A172 (cell line): ENCODE results near the gene GRAP. TPM values are rescaled to one million over a fixed set of nuclear protein-coding genes. Genes with fewer than 3 reads are reported as not detected.

Source experiments
- DNase-seq: peaks from one replicate; pipeline ENCODE4 v3.0.0-alpha.2; 2015; ENCODE audit warnings: low spot score
- total RNA-seq: library from RNA; depleted of rRNA; stranded (reverse); fragments of >200 nt; shearing (Covaris generic); gene quantifications from 2 replicates; pipeline ENCODE4 v1.2.3, GENCODE V29; 2014; rRNA removed

GRAP gene
- total RNA-seq, 1 experiment from 2014 or later: not detected

DNA sequence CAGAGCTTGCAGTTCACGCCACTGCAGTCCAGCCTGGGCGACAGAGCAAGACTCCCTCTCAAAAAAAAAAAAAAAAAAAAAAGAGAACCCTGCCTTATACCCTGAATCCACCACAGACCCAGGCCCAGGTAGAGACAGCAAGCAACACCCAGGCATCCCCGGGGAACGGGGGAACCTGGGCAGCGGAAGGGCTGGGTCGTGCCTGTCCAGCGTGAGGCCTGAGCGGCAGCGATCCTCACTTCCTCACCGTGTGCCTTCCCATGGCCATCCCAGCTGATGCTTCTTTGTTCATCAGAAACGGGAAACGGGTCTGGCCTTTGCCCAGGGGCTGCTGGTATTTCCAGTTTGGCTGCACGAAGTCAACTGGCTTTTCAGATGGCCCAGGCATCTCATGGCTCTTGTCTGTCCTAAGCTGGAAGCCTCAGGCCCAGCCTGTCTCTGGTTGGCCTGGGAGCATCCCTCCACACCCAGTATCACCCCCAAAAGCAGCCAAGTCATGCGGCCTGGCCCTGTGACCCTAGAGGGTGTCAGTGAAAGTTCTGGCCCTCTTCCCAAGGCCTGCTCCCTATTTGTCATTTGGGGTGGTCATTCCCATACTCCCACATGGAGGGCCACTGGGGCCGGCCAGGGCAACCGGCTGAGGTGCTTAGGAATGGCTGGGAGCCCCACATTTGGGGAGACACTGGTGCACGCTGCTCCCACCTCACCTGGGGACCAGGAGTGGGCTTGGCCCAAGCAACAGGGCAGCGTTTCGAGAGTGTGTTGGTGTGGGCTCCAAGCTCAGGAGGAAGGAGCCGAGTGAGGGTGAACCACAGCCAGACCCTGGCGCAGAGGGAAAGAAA is 62.3 kb downstream of the GRAP start:
- DNase-seq: no peak

DNA sequence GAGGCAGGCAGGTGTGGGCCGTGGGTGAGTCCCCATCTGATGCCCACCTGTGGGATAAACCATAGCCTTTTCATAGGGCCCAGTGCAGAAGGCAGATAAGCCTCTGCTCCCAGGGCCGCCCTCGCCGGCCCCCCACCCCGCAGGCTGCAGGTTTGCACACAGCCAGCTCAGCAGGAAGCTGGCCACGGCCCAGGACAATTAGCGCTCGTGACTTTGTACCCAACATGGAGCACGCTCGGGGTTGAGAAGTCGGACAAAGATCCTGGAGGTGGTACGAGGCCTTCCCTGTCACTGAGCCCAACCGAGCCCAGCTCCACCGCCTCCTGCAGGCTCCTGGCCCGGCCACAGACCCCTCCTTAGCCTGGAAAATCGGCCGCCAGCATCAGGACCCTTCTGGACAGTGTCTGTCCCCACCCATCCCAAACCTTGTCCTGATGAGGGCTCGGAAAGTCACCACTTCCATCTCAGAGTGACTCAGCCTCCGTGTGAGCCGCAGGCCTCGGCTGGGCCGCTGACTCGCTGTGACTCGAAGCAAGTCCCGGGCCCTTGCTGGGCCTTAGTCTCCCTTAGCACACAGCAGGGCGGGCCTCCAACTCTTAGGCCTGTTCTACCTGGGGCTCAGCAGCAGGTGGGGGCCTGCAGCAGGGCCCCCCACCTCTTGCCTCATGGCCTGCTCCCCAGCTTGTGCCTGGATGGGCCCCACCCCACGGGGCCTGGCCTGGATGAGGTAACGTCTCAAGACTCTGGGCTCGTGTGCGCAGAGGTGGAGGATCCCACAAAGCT is 64.9 kb downstream of the GRAP start:
- peak; percentile 73 for DNase-seq

- DNase-seq: no peak
Measured at GRCh38 chr17:18981335-18981641, 65.5 kb downstream of the GRAP start.

DNA sequence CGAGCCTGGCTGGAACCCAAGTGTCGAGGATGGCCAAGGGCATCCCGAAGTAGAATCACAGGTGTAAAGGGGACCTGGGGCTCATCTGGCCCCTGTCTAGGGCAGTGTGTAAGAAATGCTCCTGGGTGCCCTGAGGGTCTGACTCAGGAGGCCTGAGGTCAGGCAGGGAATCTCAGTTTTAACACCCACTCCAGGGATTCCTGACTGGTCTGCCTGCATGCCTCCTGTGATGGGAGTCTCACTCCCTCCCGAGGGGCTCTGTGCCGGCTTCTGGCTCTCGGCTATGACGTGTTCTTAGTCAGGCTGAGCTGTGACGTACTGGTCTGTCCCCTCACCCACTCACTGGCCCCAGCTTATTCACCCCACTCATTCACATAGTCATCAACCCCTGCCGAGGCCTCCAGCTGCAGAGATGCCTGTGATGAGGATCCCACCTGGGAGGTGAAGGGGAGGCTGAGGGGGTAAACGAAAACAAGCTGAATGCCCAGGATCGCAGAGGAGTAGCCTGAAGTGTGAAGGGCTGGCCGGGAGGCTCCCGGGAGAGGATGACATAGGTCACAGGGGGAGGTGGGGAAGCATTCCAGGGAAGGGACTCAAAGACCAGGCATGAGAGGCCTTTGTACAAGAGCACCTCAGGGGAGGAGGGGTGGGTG is 65.9 kb downstream of the GRAP start:
- DNase-seq: peak; percentile 57

DNA sequence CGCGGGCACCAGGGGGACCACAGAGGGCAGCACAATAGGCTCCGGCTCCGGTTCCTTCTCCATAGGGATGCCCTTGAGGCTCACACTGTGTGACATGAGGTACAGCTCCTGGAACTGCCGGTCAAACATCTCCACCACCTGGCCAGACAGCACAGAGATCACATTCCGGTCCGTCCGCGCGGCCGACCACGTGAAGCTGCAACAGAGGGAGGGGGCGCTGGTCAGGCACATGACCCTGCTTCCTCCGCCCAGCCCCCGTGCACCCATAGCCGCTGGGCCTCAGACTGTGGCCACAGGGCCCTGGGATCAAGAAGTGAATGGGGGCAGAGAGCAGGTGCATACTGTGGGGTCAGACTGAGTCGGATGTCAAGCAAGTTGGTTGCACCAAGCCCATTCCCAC is 68.1 kb downstream of the GRAP start:
- no peak for DNase-seq

DNA sequence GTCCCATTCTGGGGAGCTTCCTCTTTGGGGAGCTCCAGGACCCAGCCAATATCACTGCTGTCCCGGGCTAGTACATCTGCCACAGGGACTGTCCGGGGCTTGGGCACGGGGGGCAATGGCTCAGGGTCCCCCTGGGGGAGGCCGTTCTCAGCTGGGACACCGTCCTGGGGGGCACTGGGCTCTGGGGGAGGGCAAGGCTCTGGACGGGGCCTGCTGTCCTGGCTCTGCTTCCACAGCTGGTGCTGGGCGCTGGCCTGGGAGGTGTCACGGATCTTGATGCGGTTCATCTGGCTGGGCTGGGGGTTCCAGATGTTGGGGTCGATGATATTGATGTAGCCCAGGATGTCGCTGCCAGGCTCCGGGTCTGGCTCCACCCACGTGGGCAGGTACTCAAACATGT is 68.7 kb downstream of the GRAP start:
- no peak for DNase-seq

GRCh38 chr17:18977646-18978045 is 69.1 kb downstream of the GRAP start:
- no peak for DNase-seq

- DNase-seq: no peak
Measured at GRCh38 chr17:18977021-18977420, 69.7 kb downstream of the GRAP start.

DNA sequence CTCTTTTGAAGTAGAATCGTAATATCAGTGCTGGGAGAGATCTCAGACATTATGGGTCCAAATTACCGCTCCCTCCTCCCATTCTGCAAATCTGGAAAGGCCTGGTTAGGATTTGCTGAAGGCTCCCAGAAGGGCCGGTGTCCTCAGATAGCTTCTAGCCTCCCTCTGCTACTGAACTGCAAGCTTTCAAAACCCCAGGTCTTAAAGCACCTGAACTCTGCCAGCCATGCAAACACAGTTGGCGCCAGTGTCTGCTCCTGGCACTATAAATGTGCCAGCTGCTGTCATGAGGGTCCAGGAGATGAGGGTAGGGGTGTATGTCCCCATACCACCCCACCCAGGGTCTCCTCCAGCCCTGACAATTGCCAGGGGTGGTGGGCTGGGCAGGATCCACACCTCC is 70.6 kb downstream of the GRAP start:
- no peak for DNase-seq

- DNase-seq: no peak
Measured at GRCh38 chr17:18975597-18975996, 71.2 kb downstream of the GRAP start.

GRCh38 chr17:18974407-18975149 is 72.2 kb downstream of the GRAP start:
- DNase-seq: peak; percentile 77

DNA sequence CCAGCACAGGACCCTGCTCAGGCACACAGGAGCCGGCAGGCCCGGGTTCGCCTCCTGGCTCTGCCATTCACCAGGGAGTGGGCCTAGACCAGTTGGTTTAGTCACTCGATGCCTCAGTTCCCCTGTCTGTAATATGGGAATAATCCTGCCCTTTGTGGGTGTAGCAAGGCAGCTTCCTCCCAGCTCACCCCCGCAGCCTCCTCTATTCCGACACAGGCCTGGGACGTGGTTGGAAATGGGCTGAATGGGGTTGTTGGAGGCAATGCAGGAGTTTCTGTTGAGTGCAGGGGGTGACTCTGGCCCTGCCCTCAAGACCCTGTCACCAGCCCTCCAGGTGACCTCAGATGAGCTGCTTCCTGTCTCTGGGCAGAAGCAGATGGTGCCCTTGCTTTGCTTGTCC is 75.0 kb downstream of the GRAP start:
- DNase-seq: no peak

Other genes starting within 250 kb of the GRAP start
- gene PRPSAP2, start 188.8 kb downstream of the GRAP start, total RNA-seq: 49.5 and 49.9 TPM in 2 replicates
- 0.22 TPM in 1 of 2 replicates, not detected in the other for gene SLC5A10, start 94.8 kb downstream of the GRAP start, total RNA-seq
- 26.3 and 29.5 TPM in 2 replicates for gene FAM83G, start 42.2 kb downstream of the GRAP start, total RNA-seq
- not detected in 2 replicates for gene GRAPL, start 80.6 kb upstream of the GRAP start, total RNA-seq
- gene EPN2, start 190.4 kb upstream of the GRAP start, total RNA-seq: 9.8 and 10.4 TPM in 2 replicates